ENCODE data around the gene TNK1.

Gene TNK1

DNA sequence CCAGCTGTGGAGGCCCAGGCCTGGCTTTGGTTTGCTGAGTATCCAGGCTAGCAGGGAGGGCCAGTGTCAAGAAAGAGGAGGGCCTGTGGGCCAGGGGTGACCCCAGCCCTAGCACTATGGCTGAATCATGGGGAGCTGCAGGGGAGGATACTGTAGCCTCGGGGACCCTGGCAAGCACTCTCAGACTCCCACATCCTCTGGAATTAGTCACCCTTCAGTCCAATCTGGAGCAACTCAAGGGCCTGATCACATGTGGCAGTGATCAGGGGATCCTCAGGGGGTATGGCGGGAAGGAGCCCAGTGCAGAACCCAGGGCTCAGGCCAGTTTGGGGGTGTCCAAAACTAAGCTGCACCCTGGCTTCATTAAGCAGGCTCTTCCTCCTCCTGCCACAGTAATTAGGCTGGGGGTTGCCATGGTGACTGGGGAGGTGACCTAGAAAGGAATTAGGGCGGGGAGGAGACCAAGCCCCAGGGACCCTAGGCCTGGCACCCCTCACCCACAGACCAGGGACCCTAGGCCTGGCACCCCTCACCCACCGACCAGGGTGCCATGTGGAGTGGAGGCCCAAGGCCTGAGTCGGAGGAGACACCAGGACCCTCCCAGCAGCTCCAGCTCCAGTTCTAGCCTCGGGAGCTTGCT lies 32.6 kb downstream of the TNK1 start:
- no peak for DNase-seq

DNA sequence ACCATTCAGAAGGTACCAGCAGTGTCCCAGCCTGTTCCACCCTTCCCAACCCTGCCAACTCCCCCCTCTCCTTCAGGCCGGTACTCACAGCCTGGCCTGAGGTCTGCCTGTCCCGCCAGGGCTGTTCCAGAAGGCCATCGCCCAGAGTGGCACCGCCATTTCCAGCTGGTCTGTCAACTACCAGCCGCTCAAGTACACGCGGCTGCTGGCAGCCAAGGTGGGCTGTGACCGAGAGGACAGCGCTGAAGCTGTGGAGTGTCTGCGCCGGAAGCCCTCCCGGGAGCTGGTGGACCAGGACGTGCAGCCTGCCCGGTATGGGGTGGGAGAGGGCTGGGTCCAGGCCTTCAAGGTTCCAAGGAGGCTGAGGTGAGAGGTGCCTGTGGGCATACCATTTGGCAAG lies 33.9 kb downstream of the TNK1 start:
- no peak for DNase-seq

DNA sequence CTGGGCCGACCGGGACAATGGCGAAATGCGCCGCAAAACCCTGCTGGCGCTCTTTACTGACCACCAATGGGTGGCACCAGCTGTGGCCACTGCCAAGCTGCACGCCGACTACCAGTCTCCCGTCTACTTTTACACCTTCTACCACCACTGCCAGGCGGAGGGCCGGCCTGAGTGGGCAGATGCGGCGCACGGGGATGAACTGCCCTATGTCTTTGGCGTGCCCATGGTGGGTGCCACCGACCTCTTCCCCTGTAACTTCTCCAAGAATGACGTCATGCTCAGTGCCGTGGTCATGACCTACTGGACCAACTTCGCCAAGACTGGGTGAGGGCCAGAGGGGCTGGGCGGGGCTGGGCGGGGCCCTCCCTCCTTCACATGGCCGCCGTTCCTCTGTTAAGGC lies 34.9 kb downstream of the TNK1 start:
- DNase-seq: no peak

DNA sequence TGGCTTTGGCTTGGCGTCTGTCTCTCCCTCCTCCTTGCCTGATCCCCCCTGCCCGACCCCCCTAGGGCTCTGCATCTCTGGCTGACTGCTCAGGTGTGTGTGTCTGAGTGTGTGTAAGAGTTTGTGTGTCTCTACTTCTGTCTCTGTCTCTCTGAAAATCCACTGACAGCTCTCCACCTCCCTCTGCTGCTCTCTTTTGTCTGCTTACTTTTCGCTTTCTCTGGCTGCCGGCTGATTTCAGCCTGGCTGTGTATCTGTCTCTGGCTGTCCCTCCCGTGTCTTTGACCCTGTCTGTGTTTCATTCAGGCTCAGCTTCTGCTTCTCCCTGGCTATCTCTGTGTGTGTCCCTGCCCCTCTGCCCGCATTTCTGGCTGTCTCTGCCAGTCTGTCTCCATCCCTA lies 35.4 kb downstream of the TNK1 start:
- no peak for DNase-seq

DNA sequence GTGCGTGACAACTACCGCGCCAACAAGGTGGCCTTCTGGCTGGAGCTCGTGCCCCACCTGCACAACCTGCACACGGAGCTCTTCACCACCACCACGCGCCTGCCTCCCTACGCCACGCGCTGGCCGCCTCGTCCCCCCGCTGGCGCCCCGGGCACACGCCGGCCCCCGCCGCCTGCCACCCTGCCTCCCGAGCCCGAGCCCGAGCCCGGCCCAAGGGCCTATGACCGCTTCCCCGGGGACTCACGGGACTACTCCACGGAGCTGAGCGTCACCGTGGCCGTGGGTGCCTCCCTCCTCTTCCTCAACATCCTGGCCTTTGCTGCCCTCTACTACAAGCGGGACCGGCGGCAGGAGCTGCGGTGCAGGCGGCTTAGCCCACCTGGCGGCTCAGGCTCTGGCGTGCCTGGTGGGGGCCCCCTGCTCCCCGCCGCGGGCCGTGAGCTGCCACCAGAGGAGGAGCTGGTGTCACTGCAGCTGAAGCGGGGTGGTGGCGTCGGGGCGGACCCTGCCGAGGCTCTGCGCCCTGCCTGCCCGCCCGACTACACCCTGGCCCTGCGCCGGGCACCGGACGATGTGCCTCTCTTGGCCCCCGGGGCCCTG lies 36.3 kb downstream of the TNK1 start:
- DNase-seq: no peak

DNA sequence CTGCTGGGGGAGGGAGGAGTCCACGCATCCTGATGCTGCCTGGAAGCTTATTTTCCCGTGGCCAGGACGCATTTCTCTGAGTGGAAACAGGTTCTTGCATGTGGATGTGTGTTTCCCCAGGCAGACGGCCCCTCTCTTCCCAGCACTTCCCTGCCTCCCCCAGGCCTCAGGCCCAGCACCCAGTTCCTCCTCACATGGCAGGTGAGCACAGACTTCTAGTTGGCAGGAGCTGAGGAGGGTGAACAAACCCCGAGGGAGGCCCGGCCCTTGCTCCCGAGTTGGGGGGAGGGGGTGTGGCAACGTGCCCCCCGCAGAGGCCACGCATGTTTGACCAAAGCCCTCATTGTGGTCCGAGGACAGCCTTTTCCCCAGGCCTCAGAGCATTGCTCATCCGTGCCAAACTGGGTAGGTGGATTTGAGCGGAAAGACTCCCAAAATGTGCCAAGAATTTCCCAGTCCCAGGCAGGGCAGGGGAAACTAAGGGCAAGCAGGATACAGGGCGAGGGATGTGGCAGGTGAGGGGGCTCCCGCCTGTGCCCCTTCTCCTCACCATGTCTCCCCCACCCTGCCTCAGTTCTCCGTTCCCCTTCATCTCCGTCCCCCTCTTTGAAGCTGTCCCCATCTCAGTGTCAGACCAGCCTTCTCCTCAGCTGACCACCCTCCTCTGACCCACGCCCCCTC lies 37.7 kb downstream of the TNK1 start:
- no peak for DNase-seq

DNA sequence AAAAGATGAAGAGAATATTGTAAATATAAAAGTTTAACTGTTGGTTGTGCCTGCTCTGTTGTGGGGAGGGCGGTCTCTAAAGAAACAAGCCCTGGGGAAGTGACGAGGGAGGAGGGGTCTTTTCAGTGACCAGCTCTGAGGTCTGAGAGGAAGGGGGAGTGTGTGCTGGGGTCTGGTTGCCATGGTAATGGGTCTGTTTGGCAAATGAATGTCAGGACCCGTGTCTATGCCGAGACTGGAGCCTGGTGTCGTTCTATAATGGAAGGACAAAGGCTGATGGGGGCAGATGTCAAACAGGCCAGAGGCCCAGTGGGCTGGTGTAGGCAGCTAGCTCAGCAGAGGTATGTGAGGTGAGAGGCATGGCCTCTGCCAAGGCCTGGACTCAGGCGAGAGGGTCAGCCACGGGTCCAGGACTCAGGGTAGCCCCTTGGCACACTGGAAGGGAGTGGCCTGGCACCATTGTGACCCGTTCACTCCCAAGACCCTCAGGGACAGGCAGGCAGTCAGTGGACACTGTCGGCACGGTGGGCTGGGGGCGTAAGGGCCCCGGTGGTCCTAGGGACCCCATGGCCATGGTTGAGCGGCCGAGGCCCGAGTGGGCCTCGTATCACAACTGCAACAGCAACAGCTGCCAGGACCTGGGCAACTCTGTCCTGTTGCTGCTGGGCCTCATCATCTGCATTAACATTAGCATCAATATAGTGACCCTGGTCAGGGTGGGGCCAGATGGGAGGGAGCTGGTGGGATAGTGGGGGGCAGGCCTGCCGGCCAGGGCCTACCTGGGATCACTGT lies 39.1 kb downstream of the TNK1 start, which contains the start of gene SPEM1:
TSS of gene SPEM1 (plus strand) at position 506 of the 792 bp plus-strand sequence. CDS start at position 567, 61 bp downstream.
- DNase-seq: no peak

DNA sequence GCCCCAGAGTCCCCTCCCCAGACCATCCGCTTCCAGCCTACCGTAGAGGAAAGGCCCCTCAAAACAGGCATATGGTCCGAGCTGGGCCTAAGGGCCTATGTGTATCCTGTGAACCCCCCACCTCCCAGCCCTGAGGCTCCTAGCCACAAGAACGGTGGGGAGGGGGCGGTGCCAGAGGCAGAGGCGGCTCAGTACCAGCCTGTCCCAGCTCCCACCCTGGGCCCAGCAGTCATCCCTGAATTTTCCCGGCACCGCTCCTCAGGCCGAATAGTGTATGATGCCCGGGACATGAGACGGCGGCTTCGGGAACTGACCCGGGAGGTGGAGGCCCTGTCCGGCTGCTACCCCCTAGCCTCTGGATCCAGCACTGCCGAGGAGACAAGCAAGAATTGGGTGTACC lies 40.3 kb downstream of the TNK1 start:
- no peak for DNase-seq

DNA sequence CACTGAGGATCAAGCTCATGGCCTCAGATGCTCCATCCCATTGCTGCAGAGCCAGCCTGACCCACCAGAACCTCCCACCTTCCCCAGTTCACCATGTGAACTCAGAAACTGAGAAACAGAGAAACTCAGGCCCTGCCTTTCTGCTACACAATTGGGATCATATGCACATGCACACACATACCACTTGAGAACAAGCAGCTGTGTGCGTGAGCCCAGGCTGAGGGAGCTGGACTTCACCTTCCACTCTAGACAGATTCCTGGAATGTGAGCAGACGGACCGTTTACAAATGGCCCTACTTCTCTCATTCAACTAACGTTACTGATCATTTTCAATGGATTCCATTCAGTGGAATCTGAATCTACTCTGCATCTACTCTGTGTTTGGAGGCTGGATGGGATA lies 42.8 kb downstream of the TNK1 start:
- DNase-seq: no peak

DNA sequence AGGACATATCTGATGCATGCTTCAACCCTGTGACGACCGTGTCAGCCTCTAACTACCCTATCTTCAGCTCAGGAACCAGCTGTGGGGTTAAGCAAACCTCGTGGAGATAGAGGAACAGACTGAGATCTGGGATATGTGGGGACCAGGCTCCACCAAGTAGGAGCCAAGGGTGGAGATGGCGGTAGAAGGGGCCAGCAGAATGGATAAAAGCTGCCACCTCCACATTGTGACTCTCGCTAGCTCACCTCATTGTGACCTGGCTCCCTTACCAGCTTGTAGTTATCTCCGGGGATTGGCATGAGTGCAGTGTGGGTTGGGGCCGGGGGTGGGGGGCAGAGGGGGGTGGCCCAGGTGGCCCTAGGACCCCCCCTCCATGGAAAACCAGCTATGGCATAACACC lies 44.4 kb downstream of the TNK1 start, which contains the start of gene SPEM2:
TSS of gene SPEM2 (plus strand) at position 301 of the 400 bp plus-strand sequence. CDS start at position 374, 73 bp downstream.
- DNase-seq: no peak

DNA sequence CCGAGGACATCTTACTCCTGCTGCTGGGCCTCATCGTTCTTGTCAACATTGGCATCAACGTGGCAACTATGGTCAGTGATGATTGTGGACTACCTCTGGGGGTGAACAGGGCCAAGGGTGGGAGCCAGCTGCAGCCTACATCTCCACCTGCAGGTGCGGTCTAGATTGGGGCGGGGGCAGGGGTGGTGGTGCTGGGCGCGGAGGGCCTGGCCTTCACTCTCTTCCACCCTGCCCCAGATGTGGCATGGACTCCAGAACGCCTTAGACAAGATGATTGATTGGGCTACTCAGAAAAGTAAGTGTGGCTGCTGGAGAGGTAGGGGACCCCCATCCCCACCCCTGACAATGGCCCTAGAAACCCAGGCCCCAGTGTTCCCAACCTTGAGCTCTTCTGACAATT lies 44.9 kb downstream of the TNK1 start:
- DNase-seq: no peak

DNA sequence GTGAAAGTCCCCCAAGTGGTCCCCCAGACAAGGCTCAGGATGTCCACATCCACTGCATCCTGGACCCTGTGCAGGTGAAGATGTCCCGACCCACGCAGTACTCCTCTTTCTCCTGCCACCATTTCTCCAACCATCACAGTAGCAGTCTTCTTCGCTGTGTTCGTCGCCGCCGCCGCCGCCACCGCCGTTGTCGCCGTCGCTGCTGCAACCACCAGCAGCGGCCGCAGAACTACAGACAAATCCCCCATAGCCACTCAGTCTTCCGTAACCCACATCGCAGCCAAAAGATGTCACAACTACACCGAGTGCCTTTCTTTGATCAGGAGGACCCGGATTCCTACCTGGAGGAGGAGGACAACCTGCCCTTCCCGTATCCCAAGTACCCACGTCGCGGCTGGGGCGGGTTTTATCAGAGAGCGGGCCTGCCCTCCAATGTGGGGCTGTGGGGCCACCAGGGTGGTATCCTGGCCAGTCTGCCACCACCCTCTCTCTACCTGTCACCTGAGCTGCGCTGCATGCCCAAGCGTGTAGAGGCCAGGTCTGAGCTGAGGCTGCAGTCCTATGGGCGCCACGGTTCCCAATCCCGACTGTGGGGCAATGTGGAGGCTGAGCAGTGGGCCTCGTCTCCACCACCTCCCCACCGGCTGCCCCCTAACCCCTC lies 45.4 kb downstream of the TNK1 start:
- no peak for DNase-seq

DNA sequence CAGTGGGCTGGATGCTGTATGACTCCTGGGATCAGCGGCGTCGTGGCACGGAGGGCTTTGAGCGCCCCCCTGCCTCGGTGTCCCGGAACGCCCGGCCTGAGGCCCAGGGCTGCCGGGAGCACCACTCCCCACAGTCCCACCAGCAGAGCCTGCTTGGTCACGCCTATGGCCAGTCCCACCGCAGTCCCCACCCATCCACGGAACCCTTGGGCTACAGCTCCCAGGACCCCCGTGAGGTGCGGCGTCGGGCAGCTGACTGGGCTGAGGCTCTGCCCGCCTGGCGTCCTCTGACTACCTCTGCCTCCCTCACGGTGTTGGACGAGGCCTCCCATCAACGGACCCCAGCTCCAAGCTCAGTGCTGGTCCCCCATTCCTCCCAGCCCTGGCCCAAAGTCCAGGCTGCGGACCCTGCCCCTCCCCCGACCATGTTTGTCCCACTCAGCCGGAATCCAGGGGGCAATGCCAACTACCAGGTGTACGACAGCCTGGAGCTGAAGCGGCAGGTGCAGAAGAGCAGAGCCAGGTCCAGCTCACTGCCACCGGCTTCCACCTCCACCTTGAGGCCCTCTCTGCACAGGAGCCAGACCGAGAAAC lies 46.1 kb downstream of the TNK1 start:
- no peak for DNase-seq

DNA sequence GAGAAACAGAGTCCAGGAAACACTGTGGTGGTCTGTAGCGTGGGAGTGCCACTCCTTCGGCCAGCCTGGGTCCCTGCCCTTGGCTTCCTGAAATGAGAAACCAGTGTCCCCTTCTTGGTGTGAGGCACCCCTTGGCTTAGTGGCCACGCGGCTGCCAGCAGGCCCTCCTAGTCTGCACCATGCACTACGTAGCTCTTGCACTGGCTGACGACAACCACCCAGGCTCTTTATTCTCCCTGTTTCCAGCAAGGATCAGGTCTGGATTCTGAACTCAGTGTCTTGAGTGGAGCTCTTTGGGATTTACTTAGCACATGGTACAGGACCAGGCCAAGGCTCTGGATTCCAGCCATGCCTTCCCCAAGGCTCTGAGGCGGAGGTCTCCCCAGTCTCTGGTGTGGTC lies 46.7 kb downstream of the TNK1 start:
- no peak for DNase-seq

DNA sequence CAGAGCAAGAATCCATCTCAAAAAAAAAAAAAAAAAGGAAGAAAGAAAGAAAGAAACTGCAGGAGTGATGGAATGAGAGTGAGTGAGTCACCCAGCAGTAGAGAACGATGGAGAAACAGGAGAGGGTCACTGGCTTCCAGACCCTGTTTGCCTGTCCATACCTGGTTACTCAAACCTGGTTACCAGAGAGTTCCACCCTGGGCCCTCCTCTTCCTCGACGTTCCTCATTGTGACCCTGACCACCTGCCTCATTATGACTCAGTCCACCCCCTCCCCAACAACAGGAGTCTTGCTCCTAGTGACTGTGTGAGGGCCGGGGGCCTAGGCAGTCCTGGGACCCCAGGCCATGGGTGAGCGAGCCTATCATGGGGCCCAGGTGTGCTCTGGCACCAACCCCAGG lies 47.7 kb downstream of the TNK1 start, which contains the start of gene SPEM3:
TSS of gene SPEM3 (plus strand) at position 301 of the 400 bp plus-strand sequence. CDS start at position 347, 46 bp downstream.
- no peak for DNase-seq

DNA sequence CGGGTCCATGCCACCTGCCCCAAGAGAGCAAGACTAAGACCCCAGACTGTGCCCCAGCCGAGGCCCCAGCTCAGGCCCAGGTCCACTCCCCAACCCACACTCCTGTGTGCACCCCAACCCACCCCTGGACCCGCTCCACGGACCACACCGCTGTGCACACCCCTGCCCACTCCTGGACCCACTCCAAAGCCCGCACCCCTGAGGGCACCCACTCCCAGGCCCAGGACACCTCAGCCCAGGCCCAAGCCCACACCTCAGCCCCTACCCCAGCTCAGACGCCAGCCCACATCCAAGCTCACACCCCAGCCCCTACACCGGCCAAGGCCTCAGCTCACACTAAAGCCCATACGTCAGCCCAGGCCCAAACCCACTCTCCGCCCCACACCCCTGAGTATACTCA lies 48.8 kb downstream of the TNK1 start:
- no peak for DNase-seq

DNA sequence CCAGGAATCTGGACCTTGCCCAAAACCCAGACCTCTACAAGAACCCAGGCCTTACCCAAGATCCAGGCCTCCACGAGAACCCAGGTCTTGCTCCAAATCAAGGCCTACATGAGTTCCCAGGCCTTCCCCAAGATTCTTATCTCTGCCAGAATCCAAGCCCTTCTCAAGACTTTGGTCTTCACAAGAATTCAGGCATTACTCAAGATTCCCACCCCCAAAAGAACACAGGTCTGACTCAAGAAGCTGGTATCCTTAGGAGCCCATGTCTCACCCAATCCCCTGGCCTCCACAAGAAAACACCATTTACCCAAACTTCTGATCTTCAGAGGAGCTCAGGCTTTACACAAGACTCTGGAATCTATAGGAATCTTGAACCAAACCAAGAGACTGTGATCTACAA lies 50.3 kb downstream of the TNK1 start:
- DNase-seq: no peak

DNA sequence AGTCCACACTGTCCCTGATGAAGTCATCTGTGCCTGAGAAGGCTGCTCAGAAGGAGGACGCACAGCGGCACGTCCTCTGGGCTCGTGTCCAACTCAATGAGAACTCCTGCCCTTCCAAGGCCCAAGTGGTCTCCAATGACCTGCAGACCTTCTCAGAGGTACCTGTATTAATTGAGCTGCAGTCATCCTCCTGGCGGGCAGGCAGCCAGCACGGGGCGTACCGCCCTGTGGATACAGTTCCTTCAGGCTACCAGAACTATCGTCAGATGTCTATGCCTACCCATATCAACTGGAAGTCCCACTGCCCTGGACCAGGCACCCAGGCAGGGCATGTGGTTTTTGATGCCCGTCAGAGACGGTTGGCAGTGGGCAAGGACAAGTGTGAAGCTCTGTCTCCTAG lies 51.4 kb downstream of the TNK1 start:
- no peak for DNase-seq

DNA sequence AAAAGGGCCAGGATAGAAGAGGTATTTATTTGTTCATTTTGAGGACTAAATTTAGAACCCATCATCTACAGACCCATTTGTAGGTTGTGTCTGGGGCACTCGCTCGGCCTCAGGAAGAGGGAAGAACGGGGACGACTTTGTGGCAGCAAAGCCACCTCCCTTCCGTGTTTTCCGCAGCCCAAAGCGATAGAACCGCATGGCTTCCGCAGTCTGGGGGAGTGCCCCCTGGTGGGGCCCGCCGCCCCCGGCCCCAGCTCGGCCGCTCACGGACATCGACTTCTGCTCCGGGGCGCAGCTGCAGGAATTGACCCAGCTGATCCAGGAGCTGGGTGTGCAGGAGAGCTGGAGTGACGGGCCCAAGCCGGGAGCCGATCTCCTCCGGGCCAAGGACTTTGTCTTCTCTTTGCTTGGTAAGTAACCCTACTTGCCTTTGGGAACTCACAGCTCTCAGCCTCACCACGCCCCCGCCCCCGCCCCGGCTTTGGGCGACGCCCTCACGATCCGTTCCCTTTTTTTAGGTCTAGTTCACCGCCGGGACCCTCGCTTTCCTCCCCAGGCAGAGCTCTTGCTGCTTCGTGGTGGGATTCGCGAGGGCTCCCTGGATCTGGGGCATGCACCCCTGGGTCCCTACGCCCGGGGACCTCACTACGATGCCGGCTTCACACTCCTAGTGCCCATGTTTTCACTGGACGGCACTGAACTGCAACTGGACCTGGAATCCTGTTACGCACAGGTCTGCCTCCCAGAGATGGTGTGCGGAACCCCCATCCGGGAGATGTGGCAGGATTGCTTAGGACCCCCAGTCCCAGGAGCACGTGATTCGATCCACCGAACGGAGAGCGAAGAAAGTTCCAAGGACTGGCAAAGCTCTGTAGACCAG lies 55.0 kb downstream of the TNK1 start:
- peak; percentile 57 to 60 for DNase-seq

DNA sequence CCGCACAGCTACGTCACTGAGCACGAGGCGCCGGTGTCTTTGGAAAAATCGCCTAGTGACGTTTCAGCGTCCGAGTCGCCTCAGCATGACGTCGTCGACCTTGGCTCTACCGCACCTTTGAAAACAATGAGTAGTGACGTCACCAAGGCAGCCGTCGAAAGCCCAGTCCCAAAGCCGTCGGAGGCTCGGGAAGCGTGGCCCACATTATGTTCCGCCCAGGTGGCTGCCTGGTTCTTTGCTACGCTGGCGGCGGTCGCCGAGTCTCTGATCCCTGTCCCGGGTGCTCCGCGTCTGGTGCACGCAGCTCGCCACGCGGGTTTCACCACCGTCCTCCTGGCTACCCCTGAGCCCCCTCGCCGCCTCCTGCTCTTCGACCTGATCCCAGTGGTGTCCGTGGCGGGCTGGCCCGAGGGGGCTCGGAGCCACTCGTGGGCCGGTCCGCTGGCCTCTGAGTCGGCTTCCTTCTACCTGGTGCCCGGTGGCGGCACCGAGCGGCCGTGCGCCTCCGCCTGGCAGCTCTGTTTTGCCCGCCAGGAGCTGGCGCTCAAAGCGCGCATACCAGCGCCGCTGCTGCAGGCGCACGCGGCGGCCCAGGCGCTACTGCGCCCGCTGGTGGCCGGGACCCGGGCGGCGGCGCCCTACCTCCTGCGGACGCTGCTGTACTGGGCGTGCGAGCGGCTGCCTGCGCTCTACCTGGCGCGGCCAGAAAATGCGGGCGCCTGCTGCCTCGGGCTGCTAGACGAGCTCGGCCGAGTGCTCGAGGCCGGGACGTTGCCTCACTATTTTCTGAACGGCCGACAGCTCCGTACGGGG lies 55.9 kb downstream of the TNK1 start:
- peak; percentile 74 to 78 for DNase-seq
